HuH-7.5 (cell line): ENCODE results near the gene ERICH6.
"Not testable (repeated sequence)": the region's sequence is repeated elsewhere in the genome, so short reads cannot be mapped to it uniquely, and the experiment has no call there.

ENCODE experiments used
- DNase-seq: peaks from one replicate; pipeline ENCODE4 v3.0.0; 2011; ENCODE audit warnings: low spot score

Gene ERICH6

GRCh38 chr3:150682279-150682678, 21.4 kb downstream of the ERICH6 start:
- no peak for DNase-seq

- DNase-seq = no peak
These were observed 22.7 kb downstream of the ERICH6 start for GRCh38 chr3:150681057-150681456.

- no peak for DNase-seq
These were observed 23.2 kb downstream of the ERICH6 start for GRCh38 chr3:150680562-150680961.

GRCh38 chr3:150675587-150675986, 28.1 kb downstream of the ERICH6 start:
- no peak for DNase-seq

GRCh38 chr3:150673966-150674365, 29.8 kb downstream of the ERICH6 start:
- no peak for DNase-seq

GRCh38 chr3:150666167-150666566, 37.6 kb downstream of the ERICH6 start:
- DNase-seq = no peak

- DNase-seq = no peak
These were observed 40.3 kb downstream of the ERICH6 start for GRCh38 chr3:150663461-150663860.

GRCh38 chr3:150662410-150663200, 41.1 kb downstream of the ERICH6 start:
- DNase-seq = no peak

- no peak for DNase-seq
These were observed 47.4 kb downstream of the ERICH6 start for GRCh38 chr3:150656316-150656715.

- no peak for DNase-seq
These were observed 50.6 kb downstream of the ERICH6 start for GRCh38 chr3:150653110-150653561.

- DNase-seq = no peak
These were observed 63.5 kb downstream of the ERICH6 start for GRCh38 chr3:150640256-150640655.

- DNase-seq = no peak
These were observed 64.5 kb downstream of the ERICH6 start for GRCh38 chr3:150639262-150639661.

GRCh38 chr3:150636258-150636657, 67.5 kb downstream of the ERICH6 start:
- DNase-seq = no peak

- no peak for DNase-seq
These were observed 68.2 kb downstream of the ERICH6 start for GRCh38 chr3:150635526-150635925.

- DNase-seq = no peak
These were observed 68.6 kb downstream of the ERICH6 start for GRCh38 chr3:150635076-150635475.

- DNase-seq = no peak
These were observed 72.1 kb downstream of the ERICH6 start for GRCh38 chr3:150631515-150632221.

GRCh38 chr3:150627557-150627956, 76.2 kb downstream of the ERICH6 start:
- no peak for DNase-seq

GRCh38 chr3:150626148-150626930, 77.4 kb downstream of the ERICH6 start:
- DNase-seq = no peak

- DNase-seq = no peak
These were observed 79.8 kb downstream of the ERICH6 start for GRCh38 chr3:150623945-150624344.

GRCh38 chr3:150622955-150623354, 80.8 kb downstream of the ERICH6 start:
- DNase-seq = not testable (repeated sequence)

- no peak for DNase-seq
These were observed 83.6 kb downstream of the ERICH6 start for GRCh38 chr3:150620002-150620689.
